Hepatocyte (in vitro differentiated cells): ENCODE measurements around the gene TMEM258. TPM values are rescaled to one million over a fixed set of nuclear protein-coding genes. Genes with fewer than 3 reads are reported as not detected.

Experiments
- DNase-seq: peaks from one replicate; pipeline ENCODE4 v3.0.0-alpha.2; 2016; ENCODE audit warnings: low spot score
- H2AFZ ChIP-seq: fragments of 200-600 bp; sonication (generic); 2 replicates; pipeline ENCODE4 v1.6.0; 2016; ENCODE audit warnings: antibody characterized with exemption, mild to moderate bottlenecking
- H3K27ac ChIP-seq: fragments of 200-600 bp; sonication (generic); 2 replicates; pipeline ENCODE4 v1.5.1; 2016; ENCODE audit warnings: mild to moderate bottlenecking
- H3K27me3 ChIP-seq: fragments of 200-600 bp; sonication (generic); 2 replicates; pipeline ENCODE4 v1.6.1; 2016
- H3K36me3 ChIP-seq: fragments of 200-600 bp; sonication (generic); replicated peaks from 2 replicates; pipeline ENCODE4 v1.5.1; 2016; ENCODE audit warnings: low read depth; ENCODE audit not compliant: insufficient read depth
- H3K4me1 ChIP-seq: fragments of 200-600 bp; sonication (generic); 2 replicates; pipeline ENCODE4 v1.5.1; 2016; ENCODE audit warnings: mild to moderate bottlenecking, moderate library complexity; ENCODE audit not compliant: insufficient read depth
- H3K4me2 ChIP-seq: fragments of 200-600 bp; sonication (generic); 2 replicates; pipeline ENCODE4 v1.6.0; 2016
- H3K4me3 ChIP-seq: fragments of 200-600 bp; sonication (generic); 2 replicates; pipeline ENCODE4 v1.5.1; 2016; ENCODE audit warnings: mild to moderate bottlenecking
- H3K79me2 ChIP-seq: fragments of 200-600 bp; sonication (generic); 2 replicates; pipeline ENCODE4 v1.6.0; 2017; ENCODE audit warnings: mild to moderate bottlenecking
- H3K9me2 ChIP-seq: fragments of 200-600 bp; sonication (generic); replicated peaks from 2 replicates; pipeline ENCODE4 v1.6.0; 2017; ENCODE audit warnings: mild to moderate bottlenecking; ENCODE audit not compliant: insufficient read depth
- H3K9me3 ChIP-seq: fragments of 200-600 bp; sonication (generic); 2 replicates; pipeline ENCODE4 v1.5.1; 2016; ENCODE audit warnings: low read depth, mild to moderate bottlenecking
- H4K20me1 ChIP-seq: fragments of 200-600 bp; sonication (generic); 2 replicates; pipeline ENCODE4 v1.6.0; 2016; ENCODE audit warnings: mild to moderate bottlenecking; ENCODE audit not compliant: insufficient read depth, poor library complexity, severe bottlenecking
- EZH2 ChIP-seq: fragments of 200-600 bp; sonication (generic); IDR thresholded peaks from 2 replicates; pipeline ENCODE4 v1.6.1; 2016; ENCODE audit warnings: antibody characterized with exemption, mild to moderate bottlenecking, borderline replicate concordance
- EZH2phosphoT487 ChIP-seq: fragments of 200-600 bp; sonication (generic); IDR thresholded peaks from one replicate; pipeline ENCODE4 v1.6.1; 2018; ENCODE audit warnings: antibody characterized with exemption, mild to moderate bottlenecking, low read depth, moderate library complexity; ENCODE audit not compliant: unreplicated experiment, severe bottlenecking
- WGBS: methylation state at CpG from one replicate; pipeline ENCODE4 v1.1.6; 2016; ENCODE audit warnings: low lambda C conversion rate; ENCODE audit errors: missing lambda C conversion rate; 5-methylcytosine and 5-hydroxymethylcytosine counted together
- polyA plus RNA-seq: library from polyadenylated mRNA; unstranded; fragments of >200 nt; fragmentation: Nextera tagmentation; extraction: Ambion mirVana; gene quantifications from 2 replicates; pipeline ENCODE4 v1.2.1, GENCODE V29; 2016
- total RNA-seq: library from RNA; depleted of rRNA; stranded (reverse); fragments of >200 nt; gene quantifications from 2 replicates; pipeline ENCODE4 v1.2.3, GENCODE V29; 2014
- TF ChIP-seq, protein P1 (sequence below): fragments of 200-600 bp; sonication (generic); IDR thresholded peaks from 2 replicates; pipeline ENCODE4 v1.5.1; 2016; ENCODE audit warnings: antibody characterized with exemption, mild to moderate bottlenecking; ENCODE audit not compliant: poor library complexity

The TMEM258 gene
- total and polyA plus RNA-seq, 2 experiments from 2014 or later = 64.7 to 253 TPM

DNA sequence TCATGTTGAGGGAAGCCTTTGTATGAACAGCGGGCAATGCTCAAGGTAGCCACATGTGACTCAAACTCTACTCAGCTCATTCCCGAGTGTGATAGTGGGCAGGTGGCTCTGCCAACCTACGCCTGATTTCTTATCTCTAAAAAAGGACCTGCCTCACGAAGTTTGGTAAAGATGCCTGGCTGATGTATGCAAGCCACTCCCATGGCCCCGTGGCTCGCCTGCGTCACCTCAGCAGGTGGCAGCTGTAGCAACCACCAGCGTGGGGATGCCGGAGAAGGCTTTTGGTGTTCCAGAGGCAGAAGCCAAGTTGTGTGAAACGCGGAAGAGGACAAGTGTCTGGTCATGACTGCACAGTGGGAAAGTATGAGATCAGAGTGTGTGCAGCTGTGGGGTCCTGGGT lies 41.1 kb upstream of the TMEM258 start:
- 90% methylated on average over 11 of the region's 11 CpGs for WGBS
- Histone ChIP-seq H3K9me3 (no peaks in the 10 kb centered on the region), H3K4me2 (no peak overlapping the region), H3K4me1 (peaks cover 32% of the 10 kb centered on the region), H3K4me3 (no peak overlapping the region), H3K27ac (no peak overlapping the region), H3K36me3 (no peaks in the 10 kb centered on the region), H4K20me1 (peaks cover 63% of the 10 kb centered on the region), H3K27me3 (no peaks in the 10 kb centered on the region), H2AFZ (no peak overlapping the region), H3K79me2 (peaks cover 89% of the 10 kb centered on the region), H3K9me2 (no peaks in the 10 kb centered on the region)
- TF ChIP-seq EZH2 (no peak), EZH2phosphoT487 (no peak)
- TF ChIP-seq, protein P1, sequence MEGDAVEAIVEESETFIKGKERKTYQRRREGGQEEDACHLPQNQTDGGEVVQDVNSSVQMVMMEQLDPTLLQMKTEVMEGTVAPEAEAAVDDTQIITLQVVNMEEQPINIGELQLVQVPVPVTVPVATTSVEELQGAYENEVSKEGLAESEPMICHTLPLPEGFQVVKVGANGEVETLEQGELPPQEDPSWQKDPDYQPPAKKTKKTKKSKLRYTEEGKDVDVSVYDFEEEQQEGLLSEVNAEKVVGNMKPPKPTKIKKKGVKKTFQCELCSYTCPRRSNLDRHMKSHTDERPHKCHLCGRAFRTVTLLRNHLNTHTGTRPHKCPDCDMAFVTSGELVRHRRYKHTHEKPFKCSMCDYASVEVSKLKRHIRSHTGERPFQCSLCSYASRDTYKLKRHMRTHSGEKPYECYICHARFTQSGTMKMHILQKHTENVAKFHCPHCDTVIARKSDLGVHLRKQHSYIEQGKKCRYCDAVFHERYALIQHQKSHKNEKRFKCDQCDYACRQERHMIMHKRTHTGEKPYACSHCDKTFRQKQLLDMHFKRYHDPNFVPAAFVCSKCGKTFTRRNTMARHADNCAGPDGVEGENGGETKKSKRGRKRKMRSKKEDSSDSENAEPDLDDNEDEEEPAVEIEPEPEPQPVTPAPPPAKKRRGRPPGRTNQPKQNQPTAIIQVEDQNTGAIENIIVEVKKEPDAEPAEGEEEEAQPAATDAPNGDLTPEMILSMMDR = no peak
- no peak for DNase-seq

- Histone ChIP-seq H3K36me3 (no peaks in the 10 kb centered on the region), H3K4me3 (no peak overlapping the region), H3K79me2 (peaks cover 91% of the 10 kb centered on the region), H3K4me1 (peaks cover 32% of the 10 kb centered on the region), H3K27ac (no peak overlapping the region), H4K20me1 (peaks cover 61% of the 10 kb centered on the region), H2AFZ (no peak overlapping the region), H3K9me3 (no peaks in the 10 kb centered on the region), H3K9me2 (no peaks in the 10 kb centered on the region), H3K4me2 (no peak overlapping the region), H3K27me3 (no peaks in the 10 kb centered on the region)
- TF ChIP-seq EZH2 (no peak), EZH2phosphoT487 (no peak)
- TF ChIP-seq, protein P1 = no peak
- WGBS = 90% methylated on average over 7 of the region's 7 CpGs
- no peak for DNase-seq
These were observed 40.4 kb upstream of the TMEM258 start for GRCh38 chr11:61832754-61833153.

- no peak for DNase-seq
- Histone ChIP-seq H2AFZ (no peak overlapping the region), H3K4me1 (peaks cover 32% of the 10 kb centered on the region), H4K20me1 (peaks cover 57% of the 10 kb centered on the region), H3K27me3 (no peaks in the 10 kb centered on the region), H3K4me2 (peak overlapping the region; percentile 93), H3K27ac (no peak overlapping the region), H3K79me2 (peaks cover 87% of the 10 kb centered on the region), H3K9me2 (no peaks in the 10 kb centered on the region), H3K36me3 (no peaks in the 10 kb centered on the region), H3K9me3 (no peaks in the 10 kb centered on the region), H3K4me3 (no peak overlapping the region)
- no peak for TF ChIP-seq EZH2
- TF ChIP-seq, protein P1 = no peak
- no peak for TF ChIP-seq EZH2phosphoT487
- 94% methylated on average over 4 of the region's 4 CpGs for WGBS
These were observed 39.8 kb upstream of the TMEM258 start for GRCh38 chr11:61832207-61832606.
